ENCODE results near the gene MAFF. TPM values are rescaled to one million over a fixed set of nuclear protein-coding genes. Genes with fewer than 3 reads are reported as not detected.

The MAFF gene
- total RNA-seq, 1 experiment from 2014 or later: 4.6 TPM

GRCh38 chr22:38235240-38235850 is 33.6 kb downstream of the MAFF start:
- no peaks in the 10 kb centered on the region for H3K9me3 Mint-ChIP-seq
- ATAC-seq: no peak
- H3K36me3 Mint-ChIP-seq: peaks cover 42% of the 10 kb centered on the region
- TF ChIP-seq ZNF219 (CRISPR knock-in tag; IDR thresholded peaks at IDR 0.05; ENCODE audit: borderline replicate concordance): no peak
- TF ChIP-seq IRF1 (CRISPR knock-in tag; IDR thresholded peaks at IDR 0.05): no peak
- peaks cover 4% of the 10 kb centered on the region for H3K4me1 Mint-ChIP-seq
- no peaks in the 10 kb centered on the region for H3K27me3 Mint-ChIP-seq (ENCODE audit: low read depth)
- POLR2A ChIA-PET: no interaction called here
- no peak for DNase-seq (ENCODE audit: low spot score)
- H3K4me3 Mint-ChIP-seq: no peak overlapping the region
- peak overlapping the region; percentile 23; the same call in 1 of the 2 replicates for H3K27ac Mint-ChIP-seq
- CTCF ChIA-PET: interaction anchor here (1.3 kb wide), 1 partner anchor 138 kb away, joined by 4 read pairs; no protein-coding TSS in a partner anchor

GRCh38 chr22:38236786-38237185 is 35.0 kb downstream of the MAFF start:
- ATAC-seq: no peak
- POLR2A ChIA-PET: no interaction called here
- Mint-ChIP-seq H3K27me3 (ENCODE audit: low read depth) (no peaks in the 10 kb centered on the region), H3K36me3 (peaks cover 29% of the 10 kb centered on the region), H3K4me1 (peaks cover 14% of the 10 kb centered on the region), H3K4me3 (no peak overlapping the region), H3K27ac (peak overlapping the region; percentile 78; the same call in 1 of the 2 replicates), H3K9me3 (no peaks in the 10 kb centered on the region)
- TF ChIP-seq ATF1 (CRISPR knock-in tag; IDR thresholded peaks at IDR 0.05) (no peak), TEAD1 (CRISPR knock-in tag; IDR thresholded peaks at IDR 0.05) (no peak), PRRX2 (CRISPR knock-in tag; IDR thresholded peaks at IDR 0.05) (no peak), USF2 (CRISPR knock-in tag; IDR thresholded peaks at IDR 0.05) (no peak), ZNF532 (CRISPR knock-in tag; IDR thresholded peaks at IDR 0.05; ENCODE audit: borderline replicate concordance) (no peak), HMGXB4 (CRISPR knock-in tag; IDR thresholded peaks at IDR 0.05) (no peak), E2F5 (CRISPR knock-in tag; IDR thresholded peaks at IDR 0.05) (no peak), NFE2L1 (CRISPR knock-in tag; IDR thresholded peaks at IDR 0.05) (no peak), NFATC4 (CRISPR knock-in tag; IDR thresholded peaks at IDR 0.05) (no peak), ETV6 (CRISPR knock-in tag; IDR thresholded peaks at IDR 0.05) (no peak), NR1H2 (CRISPR knock-in tag; IDR thresholded peaks at IDR 0.05) (no peak)
- CTCF ChIA-PET: no interaction called here
- no peak for DNase-seq (ENCODE audit: low spot score)
